ENCODE data around the gene IRF1. TPM values are rescaled to one million over a fixed set of nuclear protein-coding genes. Genes with fewer than 3 reads are reported as not detected.

Gene IRF1
- total RNA-seq, 1 donor from 2014 or later = 33.0 TPM

GRCh38 chr5:132469380-132470009 is 21.1 kb downstream of the IRF1 start:
- no peak overlapping the region for H3K4me3 ChIP-seq (ENCODE audit: low read depth, low read length)
- TF ChIP-seq CTCF (conservative IDR thresholded peaks at IDR 0.05; ENCODE audit: low read depth, low read length) = peak; percentile 14
- DNase-seq (ENCODE audit: low read depth) = no peak

DNA sequence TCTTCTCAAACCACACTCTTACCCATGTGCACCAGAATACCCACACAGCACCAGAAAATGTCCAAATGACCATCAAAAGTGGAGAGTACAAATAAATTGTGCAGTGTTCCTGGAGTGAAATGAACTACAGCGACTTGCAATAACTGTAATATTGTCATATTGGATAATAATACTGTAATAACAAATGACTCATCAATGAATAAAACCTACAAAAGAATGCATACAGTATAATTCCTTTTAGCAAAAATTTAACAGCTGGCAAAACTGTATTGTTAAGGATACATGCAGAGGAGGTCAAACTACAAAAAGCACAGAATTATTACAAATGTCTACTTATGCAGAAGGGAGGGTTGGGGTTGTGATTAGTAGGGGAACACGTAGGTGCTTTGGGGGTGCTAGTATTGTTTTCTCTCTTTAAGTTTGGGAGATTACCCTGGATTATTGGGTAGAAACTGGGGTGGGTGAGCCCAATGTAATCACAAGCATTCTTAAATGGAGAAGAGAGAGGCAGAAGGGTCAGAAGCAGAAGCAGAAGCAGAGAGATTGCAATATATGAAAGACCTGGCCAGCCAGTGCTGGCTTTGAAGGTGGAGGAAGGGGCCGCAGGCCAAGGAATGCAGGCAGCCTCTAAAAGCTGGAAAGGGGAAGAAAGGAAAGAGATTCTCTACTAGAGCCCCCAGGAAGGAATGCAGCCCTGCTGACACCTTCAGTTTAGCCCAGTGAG is 21.8 kb downstream of the IRF1 start:
- H3K4me3 ChIP-seq (ENCODE audit: low read depth, low read length) = no peak overlapping the region
- no peak for TF ChIP-seq CTCF (conservative IDR thresholded peaks at IDR 0.05; ENCODE audit: low read depth, low read length)
- DNase-seq (ENCODE audit: low read depth) = no peak

GRCh38 chr5:132467287-132467984 is 23.1 kb downstream of the IRF1 start:
- H3K4me3 ChIP-seq (ENCODE audit: low read depth, low read length) = no peak overlapping the region
- no peak for DNase-seq (ENCODE audit: low read depth)
- TF ChIP-seq CTCF (conservative IDR thresholded peaks at IDR 0.05; ENCODE audit: low read depth, low read length) = no peak

DNA sequence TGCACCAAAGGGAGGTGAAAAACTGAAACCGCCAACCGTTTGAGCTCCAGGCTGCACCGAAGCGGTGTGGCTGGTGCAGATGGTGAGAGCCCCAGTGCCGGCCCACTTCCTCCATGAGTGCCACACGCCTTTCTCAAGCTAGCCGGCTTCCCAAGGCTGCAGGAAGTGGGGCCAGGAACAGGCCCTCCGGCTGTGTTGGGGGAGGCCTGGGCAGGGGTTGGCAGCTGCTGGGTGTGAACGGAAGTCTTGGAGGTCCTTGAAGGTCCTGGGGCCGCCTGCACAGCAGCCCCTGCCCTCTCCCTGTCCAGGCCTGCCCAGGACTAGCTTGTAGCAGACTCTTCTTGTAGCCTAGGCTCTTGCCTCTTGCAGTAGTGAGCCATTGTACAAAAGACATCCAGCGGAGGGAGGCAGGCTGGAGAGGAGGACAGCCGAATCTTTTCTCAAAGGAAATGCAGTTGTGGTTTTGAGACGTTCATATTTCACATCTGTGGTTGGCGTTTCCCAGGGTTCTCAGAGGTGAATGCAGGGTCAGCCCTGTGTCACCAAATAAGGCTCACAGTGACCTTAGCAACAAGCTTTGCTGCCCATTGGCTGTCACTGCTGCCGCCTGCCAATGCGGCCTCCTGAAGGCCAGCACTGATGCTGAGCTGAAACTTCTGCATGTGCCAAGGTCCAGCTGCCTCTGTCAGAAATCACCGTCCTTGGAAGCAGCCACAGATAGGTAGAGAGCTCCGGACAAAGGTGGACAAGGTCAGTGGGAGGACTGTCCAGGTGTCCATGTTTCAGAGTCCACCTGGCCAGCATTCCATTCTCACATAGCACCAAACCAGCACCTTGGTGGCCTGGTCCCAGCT is 23.9 kb downstream of the IRF1 start:
- no peak overlapping the region for H3K4me3 ChIP-seq (ENCODE audit: low read depth, low read length)
- no peak for DNase-seq (ENCODE audit: low read depth)
- no peak for TF ChIP-seq CTCF (conservative IDR thresholded peaks at IDR 0.05; ENCODE audit: low read depth, low read length)

DNA sequence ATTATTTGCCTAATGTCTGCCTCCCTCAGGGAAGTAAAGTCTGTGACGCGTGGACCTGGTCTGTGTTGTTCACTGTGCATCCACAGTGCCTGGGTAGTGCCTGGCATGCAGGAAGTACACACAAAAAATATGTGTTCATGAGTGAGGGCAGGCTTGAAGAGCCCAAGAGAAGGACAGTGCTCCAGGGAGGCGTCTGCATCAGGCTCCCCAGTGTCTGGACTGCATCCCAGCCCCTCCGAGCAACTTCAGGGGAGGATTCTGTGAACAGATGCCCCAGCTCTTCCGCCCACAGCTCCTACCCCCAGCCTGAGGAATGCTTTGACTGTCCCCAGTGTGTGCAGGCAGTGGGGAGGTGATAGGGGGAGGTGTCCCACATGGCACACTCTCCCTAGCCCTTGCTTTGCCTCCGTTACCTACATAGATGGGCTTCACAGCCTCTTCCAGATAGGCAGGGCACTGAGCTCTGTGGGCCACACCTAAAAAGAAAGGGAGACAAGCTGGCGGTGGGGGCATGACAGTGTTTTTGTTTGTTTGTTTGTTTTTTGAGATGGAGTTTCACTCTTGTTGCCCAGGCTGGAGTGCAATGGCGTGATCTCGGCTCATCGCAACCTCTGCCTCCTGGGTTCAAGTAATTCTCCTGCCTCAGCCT is 25.4 kb downstream of the IRF1 start:
- no peak overlapping the region for H3K4me3 ChIP-seq (ENCODE audit: low read depth, low read length)
- no peak for DNase-seq (ENCODE audit: low read depth)
- TF ChIP-seq CTCF (conservative IDR thresholded peaks at IDR 0.05; ENCODE audit: low read depth, low read length) = no peak
